Measurements from ENCODE around the gene RAB5IF. TPM values are rescaled to one million over a fixed set of nuclear protein-coding genes. Genes with fewer than 3 reads are reported as not detected.

Gene RAB5IF
- total and polyA plus RNA-seq, 9 of the 15 experiments (the other 6 are each of a cell fraction or from before 2014, with no cell fraction given) = 26.5 to 198 (median 134) TPM

DNA sequence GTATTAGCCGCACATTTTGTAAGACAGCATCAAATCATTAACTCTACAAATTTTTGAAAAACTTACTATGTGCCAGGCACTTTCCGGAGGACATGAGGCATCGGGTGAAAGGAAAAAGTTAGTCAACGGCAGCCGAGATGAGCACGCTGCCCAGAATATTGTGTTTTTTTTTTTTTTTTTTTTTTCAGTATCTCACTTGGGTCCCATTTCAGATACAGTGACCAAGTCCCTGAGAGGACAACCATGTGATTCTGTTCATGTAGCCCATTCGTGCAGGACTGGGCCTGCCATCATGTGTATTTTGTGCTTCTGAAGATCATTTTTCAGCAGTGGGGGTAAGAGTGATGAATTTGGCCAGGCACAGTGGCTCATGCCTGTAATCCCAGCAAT, 39.1 kb downstream of the RAB5IF start (continued):
- TF ChIP-seq, protein P1, sequence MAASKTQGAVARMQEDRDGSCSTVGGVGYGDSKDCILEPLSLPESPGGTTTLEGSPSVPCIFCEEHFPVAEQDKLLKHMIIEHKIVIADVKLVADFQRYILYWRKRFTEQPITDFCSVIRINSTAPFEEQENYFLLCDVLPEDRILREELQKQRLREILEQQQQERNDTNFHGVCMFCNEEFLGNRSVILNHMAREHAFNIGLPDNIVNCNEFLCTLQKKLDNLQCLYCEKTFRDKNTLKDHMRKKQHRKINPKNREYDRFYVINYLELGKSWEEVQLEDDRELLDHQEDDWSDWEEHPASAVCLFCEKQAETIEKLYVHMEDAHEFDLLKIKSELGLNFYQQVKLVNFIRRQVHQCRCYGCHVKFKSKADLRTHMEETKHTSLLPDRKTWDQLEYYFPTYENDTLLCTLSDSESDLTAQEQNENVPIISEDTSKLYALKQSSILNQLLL (CRISPR knock-in tag; IDR thresholded peaks at IDR 0.05; ENCODE audit: borderline replicate concordance) = no peak
- TF ChIP-seq ZFP30 (CRISPR knock-in tag; IDR thresholded peaks at IDR 0.05; ENCODE audit: borderline replicate concordance) = no peak
- no peak for TF ChIP-seq RCOR1 (IDR thresholded peaks at IDR 0.05; ENCODE audit: borderline replicate concordance in 1 of 2, low read depth in 2 of 2, low read length in 2 of 2)

DNA sequence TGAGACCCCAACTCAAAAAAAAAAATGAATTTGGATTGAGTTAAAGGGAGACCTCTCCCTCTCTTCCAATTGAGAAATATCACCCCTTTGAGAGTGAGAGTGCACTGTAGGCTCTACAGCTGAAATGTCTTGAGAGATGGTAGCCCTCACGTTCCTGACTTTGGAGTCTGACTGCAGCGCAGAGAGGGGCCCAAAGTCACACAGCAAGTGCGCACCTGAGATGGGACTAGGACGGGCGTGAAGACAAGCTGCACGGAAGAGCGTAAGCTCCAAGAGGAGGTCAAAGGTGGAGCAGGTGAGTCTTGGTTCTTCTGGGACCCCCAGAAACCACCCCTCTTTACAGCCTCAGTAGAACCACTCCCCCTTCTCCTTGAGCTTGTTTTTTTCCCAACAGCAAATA, 39.8 kb downstream of the RAB5IF start:
- Histone ChIP-seq H3K4me2 (ENCODE audit: insufficient read depth, low read length) (no peak overlapping the region), H3K9me3 (replicated peaks; ENCODE audit: control insufficient read depth, insufficient read depth, low read depth, low read length) (no peaks in the 10 kb centered on the region), H2AFZ (ENCODE audit: low read depth, low read length) (no peak overlapping the region), H3K4me1 (replicated peaks in 1 of 2; ENCODE audit: control insufficient read depth in 2 of 2, insufficient read depth in 2 of 2, low read length in 2 of 2) (no peaks in the 10 kb centered on the region; a peak in 3 of 5 replicates), H3K36me3 (ENCODE audit: control insufficient read depth, insufficient read depth, low read length) (no peaks in the 10 kb centered on the region), H3K9ac (ENCODE audit: insufficient read depth in 1 of 2, low read depth in 2 of 2, low read length in 2 of 2) (no peak overlapping the region), H3K9me1 (ENCODE audit: control insufficient read depth, insufficient read depth, low read length) (no peaks in the 10 kb centered on the region), H3K4me3 (no peak overlapping the region), H3K27me3 (ENCODE audit: control insufficient read depth in 2 of 2, insufficient read depth in 2 of 2, low read length in 2 of 2) (no peaks in the 10 kb centered on the region), H4K20me1 (replicated peaks; ENCODE audit: control insufficient read depth, insufficient read depth, low read length) (no peaks in the 10 kb centered on the region), H3K79me2 (ENCODE audit: control insufficient read depth, insufficient read depth, low read length) (no peaks in the 10 kb centered on the region), H3K27ac (ENCODE audit: extremely low read depth, low read depth, low read length) (no peak overlapping the region)
- in situ Hi-C loops (cut with MboI) (no loop called here), intact Hi-C loops (cut with micrococcal nuclease) (no loop called here)
- WGBS (ENCODE audit: insufficient coverage, low coverage, missing lambda C conversion rate) = 36% methylated on average over 7 of the region's 7 CpGs
- ATAC-seq (no peak), FAIRE-seq (no peak), DNase-seq (ENCODE audit: extremely low read depth in 1 of 4, low spot score in 3 of 4) (no peak)
- POLR2A ChIA-PET = interaction anchor here (0.9 to 1.0 kb wide), 3 partner anchors 9 to 13 kb away, joined by 3 to 4 read pairs (median 3); no protein-coding TSS in a partner anchor
- CTCF ChIA-PET (ENCODE audit: low intra/inter-chr PET ratio) = no interaction called here
- no TSS peak for BruUV-seq (replicated peaks)
- TF ChIP-seq MAZ (CRISPR knock-in tag; conservative IDR thresholded peaks at IDR 0.05 in 1 of 2, IDR thresholded peaks at IDR 0.05 in 1 of 2) (no peak), ZNF217 (CRISPR knock-in tag; IDR thresholded peaks at IDR 0.05) (no peak), PHB (CRISPR knock-in tag; IDR thresholded peaks at IDR 0.05) (no peak), TAF9B (IDR thresholded peaks at IDR 0.05; ENCODE audit: partially characterized antibody) (no peak), E2F3 (CRISPR knock-in tag; IDR thresholded peaks at IDR 0.05) (no peak), SAFB2 (IDR thresholded peaks at IDR 0.05; ENCODE audit: borderline replicate concordance, low read depth, low read length, severe bottlenecking) (no peak), STAT5A (IDR thresholded peaks at IDR 0.05; ENCODE audit: borderline replicate concordance, low read length) (no peak)
- TF ChIP-seq, protein P2, sequence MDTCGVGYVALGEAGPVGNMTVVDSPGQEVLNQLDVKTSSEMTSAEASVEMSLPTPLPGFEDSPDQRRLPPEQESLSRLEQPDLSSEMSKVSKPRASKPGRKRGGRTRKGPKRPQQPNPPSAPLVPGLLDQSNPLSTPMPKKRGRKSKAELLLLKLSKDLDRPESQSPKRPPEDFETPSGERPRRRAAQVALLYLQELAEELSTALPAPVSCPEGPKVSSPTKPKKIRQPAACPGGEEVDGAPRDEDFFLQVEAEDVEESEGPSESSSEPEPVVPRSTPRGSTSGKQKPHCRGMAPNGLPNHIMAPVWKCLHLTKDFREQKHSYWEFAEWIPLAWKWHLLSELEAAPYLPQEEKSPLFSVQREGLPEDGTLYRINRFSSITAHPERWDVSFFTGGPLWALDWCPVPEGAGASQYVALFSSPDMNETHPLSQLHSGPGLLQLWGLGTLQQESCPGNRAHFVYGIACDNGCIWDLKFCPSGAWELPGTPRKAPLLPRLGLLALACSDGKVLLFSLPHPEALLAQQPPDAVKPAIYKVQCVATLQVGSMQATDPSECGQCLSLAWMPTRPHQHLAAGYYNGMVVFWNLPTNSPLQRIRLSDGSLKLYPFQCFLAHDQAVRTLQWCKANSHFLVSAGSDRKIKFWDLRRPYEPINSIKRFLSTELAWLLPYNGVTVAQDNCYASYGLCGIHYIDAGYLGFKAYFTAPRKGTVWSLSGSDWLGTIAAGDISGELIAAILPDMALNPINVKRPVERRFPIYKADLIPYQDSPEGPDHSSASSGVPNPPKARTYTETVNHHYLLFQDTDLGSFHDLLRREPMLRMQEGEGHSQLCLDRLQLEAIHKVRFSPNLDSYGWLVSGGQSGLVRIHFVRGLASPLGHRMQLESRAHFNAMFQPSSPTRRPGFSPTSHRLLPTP (IDR thresholded peaks at IDR 0.05; ENCODE audit: borderline replicate concordance, extremely low read depth, insufficient read length) = no peak
- TF ChIP-seq, protein P3, sequence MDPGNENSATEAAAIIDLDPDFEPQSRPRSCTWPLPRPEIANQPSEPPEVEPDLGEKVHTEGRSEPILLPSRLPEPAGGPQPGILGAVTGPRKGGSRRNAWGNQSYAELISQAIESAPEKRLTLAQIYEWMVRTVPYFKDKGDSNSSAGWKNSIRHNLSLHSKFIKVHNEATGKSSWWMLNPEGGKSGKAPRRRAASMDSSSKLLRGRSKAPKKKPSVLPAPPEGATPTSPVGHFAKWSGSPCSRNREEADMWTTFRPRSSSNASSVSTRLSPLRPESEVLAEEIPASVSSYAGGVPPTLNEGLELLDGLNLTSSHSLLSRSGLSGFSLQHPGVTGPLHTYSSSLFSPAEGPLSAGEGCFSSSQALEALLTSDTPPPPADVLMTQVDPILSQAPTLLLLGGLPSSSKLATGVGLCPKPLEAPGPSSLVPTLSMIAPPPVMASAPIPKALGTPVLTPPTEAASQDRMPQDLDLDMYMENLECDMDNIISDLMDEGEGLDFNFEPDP (CRISPR knock-in tag; IDR thresholded peaks at IDR 0.05) = no peak
- TF ChIP-seq, protein P4, sequence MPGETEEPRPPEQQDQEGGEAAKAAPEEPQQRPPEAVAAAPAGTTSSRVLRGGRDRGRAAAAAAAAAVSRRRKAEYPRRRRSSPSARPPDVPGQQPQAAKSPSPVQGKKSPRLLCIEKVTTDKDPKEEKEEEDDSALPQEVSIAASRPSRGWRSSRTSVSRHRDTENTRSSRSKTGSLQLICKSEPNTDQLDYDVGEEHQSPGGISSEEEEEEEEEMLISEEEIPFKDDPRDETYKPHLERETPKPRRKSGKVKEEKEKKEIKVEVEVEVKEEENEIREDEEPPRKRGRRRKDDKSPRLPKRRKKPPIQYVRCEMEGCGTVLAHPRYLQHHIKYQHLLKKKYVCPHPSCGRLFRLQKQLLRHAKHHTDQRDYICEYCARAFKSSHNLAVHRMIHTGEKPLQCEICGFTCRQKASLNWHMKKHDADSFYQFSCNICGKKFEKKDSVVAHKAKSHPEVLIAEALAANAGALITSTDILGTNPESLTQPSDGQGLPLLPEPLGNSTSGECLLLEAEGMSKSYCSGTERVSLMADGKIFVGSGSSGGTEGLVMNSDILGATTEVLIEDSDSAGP (CRISPR knock-in tag; IDR thresholded peaks at IDR 0.05) = no peak

Data from K562 (cell line).